Measurements from ENCODE around the gene SYT8.

The SYT8 gene

GRCh38 chr11:1817511-1817910 is 17.3 kb upstream of the SYT8 start:
- no peak for DNase-seq (ENCODE audit: low read depth, low spot score)

DNA sequence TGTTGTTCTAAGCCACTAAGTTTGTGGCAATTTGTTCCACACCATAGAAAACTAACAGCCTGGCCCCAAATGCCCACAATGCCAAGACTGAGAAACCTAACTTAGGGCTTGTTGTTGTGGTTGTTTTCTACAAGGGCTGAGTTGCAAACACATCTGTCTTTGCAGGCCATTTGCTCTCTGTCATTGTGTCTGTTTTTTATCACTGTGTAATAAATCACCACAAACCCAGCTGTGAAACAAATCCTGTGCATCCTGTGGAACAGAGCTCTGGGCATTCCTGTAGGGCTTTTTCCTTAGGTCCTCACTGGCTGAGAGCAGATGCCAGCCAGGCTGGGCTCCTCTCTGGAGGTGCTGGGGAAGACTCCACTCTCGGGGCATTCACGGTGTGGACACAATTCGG is 15.7 kb upstream of the SYT8 start:
- no peak for DNase-seq (ENCODE audit: low read depth, low spot score)

- no peak for DNase-seq (ENCODE audit: low read depth, low spot score)
Measured at GRCh38 chr11:1820463-1821325, 14.1 kb upstream of the SYT8 start.

- no peak for DNase-seq (ENCODE audit: low read depth, low spot score)
Measured at GRCh38 chr11:1821562-1821961, 13.2 kb upstream of the SYT8 start.

DNA sequence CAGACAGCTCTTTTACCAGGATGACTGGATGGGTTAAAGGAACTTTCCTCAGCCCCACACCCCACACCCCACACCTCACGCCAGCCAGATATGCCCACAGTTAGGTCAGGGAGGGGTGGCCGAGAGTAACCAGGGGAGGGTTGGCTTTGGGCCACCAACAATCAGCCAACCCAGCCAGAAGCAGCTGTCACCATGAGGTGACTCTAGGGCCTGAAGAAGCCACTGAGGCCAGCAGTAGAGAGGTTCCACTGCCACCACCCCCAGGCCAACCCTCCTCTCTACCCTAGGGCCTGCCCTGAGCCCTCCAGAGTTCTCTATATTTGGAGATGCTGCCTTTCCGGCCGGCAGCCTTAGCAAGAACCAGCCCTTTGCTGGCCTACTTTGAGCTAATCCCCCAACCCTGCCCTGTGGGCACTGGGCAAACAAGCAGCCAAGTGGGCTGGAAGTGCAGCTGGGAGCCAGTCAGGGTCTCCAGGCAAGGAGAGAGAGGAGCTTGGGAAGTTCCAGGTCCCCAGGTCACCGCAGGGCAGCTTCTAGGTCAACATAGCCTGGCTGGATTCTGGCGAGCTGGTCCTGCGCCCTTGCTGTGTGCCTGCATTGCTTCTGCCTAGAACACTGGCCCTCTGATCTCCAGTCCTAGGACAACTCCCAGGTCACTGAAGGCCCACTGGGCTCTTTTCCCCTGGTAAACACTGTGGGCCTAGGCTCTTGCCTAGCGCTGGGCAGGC is 12.0 kb upstream of the SYT8 start:
- DNase-seq (ENCODE audit: low read depth, low spot score), result no peak

- no peak for DNase-seq (ENCODE audit: low read depth, low spot score)
Measured at GRCh38 chr11:1823376-1824220, 11.2 kb upstream of the SYT8 start.

DNA sequence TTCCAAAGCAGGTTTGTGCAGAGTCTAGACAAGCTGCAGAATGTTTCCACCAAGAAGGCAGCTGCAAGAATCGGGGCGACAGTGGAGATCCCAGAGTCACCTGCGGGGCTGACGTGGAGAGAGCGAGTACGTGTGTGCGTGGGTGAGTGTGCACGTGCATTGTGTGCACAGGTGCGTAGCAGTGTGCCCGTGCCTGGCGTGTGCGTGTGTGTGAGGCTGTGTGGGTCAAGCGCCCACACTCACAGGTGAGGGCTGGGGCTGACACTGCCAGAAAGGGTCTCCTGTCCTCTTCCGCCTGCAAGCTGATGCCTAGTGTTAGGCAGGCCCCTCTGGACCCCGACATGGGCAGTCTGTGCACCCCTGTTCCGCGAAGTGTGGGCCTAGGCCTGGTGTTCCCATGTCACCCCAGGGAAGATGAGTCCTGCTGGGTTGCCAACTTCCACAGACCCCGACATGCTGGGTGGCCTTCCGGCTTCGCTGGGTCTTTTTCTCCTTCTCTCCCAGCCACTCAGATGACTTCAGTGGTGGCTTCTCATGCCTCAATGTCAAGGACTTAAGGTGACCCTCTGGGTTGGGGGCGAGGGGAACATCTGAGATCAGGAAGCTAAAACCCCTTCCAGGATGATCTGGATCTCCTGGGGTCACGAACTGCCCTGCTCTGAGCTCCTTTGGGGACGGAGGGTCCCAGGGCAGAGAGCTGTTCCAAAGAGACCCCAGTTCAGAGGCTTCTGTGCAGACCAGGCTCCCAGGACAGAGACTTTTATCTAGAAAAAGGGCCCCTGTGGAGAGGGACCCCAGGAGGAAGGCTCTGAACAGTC is 10.4 kb upstream of the SYT8 start:
- no peak for DNase-seq (ENCODE audit: low read depth, low spot score)

DNA sequence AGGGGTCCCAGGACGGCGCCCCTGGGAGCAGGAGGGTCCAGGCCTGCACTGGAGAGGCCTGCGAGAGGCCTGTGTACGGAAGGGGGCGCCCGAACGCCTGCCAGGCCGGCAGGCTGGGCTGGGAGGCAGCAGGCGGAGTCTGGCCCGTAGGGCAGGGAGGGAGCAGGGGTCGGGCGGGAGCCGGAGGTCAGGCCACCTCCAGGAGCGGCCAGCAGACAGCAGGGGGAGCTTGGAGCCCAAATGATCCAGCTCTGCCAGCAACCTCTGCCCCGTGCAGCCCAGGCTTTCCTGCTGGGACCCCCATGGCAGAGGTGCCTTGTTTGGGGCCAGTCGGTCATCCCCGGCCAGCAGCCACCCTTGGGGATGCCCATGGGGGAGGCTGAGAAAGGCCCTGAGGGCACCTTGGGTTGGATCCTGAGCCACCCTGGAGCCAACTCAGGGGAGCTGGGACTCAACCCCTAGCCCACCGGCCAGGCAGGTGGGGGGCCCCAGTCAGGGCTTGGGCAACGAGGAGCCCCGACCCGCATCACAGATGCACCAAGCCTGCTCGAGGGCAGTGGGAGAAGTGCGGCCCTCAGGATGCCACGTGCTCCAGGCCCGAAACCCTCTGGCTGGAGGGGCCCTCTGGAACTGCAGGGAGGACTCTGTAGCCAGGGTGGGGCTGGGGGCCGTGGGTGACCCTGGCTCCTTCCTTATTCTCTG is 9.6 kb upstream of the SYT8 start:
- no peak for DNase-seq (ENCODE audit: low read depth, low spot score)

- no peak for DNase-seq (ENCODE audit: low read depth, low spot score)
Measured at GRCh38 chr11:1825785-1826451, 8.9 kb upstream of the SYT8 start.

- peak; percentile 62 for DNase-seq (ENCODE audit: low read depth, low spot score)
Measured at GRCh38 chr11:1826552-1827094, 8.2 kb upstream of the SYT8 start.

- peak; percentile 50 for DNase-seq (ENCODE audit: low read depth, low spot score)
Measured at GRCh38 chr11:1827095-1827813, 7.5 kb upstream of the SYT8 start.

- no peak for DNase-seq (ENCODE audit: low read depth, low spot score)
Measured at GRCh38 chr11:1827931-1828330, 6.9 kb upstream of the SYT8 start.

- DNase-seq (ENCODE audit: low read depth, low spot score), result no peak
Measured at GRCh38 chr11:1828542-1828941, 6.2 kb upstream of the SYT8 start.

DNA sequence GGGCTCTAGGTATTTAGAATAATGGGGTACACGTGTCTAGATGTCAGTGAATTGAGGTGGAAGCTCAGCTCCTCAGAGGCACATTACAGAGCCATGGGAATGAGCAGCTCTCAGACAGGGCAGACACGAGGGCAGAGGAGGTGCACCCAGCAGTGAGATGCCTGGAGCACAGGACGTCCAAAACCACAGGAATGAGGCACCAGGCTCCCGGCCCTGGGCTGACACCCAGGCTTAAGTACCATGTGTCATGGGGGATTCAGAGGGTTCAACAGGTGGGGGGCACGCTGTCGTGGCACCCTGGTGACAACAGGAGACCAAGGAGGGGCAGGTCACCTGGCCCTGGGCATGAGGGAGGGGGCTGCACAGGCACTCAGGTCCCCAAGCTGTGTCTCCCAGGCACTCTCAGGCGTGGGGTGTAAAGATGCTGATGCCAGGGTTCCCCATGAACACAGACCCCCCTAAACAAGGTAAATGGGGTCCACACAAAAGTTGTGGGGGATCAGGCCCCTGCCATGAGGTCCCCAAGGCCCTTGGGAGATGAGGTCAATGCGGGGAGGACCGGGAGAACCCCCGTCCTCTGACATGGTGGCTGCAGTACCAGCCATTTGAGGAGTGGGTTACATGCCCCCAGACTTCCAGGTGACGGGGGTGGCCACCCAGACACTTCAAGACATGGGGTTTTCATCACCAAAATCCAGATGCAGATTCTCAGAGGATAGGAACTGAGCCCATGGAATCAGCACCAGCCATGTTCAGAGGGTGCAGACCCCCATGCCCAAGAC is 5.6 kb upstream of the SYT8 start:
- no peak for DNase-seq (ENCODE audit: low read depth, low spot score)

DNA sequence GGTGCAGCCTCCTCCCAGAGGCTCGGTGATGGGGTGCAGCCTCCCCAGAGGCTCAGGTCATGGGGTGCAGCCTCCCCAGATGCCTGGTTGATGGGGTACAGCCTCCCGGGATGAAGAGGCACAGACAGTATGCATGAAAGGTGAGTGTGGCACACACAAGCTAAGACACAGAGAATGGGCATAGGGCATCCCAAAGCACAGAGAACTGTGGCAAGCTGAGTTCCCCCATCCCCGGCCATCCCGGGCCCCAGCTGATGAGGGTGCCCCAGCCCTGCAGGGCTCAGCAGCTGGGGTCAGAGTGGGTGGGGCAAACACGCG is 4.8 kb upstream of the SYT8 start:
- no peak for DNase-seq (ENCODE audit: low read depth, low spot score)

DNA sequence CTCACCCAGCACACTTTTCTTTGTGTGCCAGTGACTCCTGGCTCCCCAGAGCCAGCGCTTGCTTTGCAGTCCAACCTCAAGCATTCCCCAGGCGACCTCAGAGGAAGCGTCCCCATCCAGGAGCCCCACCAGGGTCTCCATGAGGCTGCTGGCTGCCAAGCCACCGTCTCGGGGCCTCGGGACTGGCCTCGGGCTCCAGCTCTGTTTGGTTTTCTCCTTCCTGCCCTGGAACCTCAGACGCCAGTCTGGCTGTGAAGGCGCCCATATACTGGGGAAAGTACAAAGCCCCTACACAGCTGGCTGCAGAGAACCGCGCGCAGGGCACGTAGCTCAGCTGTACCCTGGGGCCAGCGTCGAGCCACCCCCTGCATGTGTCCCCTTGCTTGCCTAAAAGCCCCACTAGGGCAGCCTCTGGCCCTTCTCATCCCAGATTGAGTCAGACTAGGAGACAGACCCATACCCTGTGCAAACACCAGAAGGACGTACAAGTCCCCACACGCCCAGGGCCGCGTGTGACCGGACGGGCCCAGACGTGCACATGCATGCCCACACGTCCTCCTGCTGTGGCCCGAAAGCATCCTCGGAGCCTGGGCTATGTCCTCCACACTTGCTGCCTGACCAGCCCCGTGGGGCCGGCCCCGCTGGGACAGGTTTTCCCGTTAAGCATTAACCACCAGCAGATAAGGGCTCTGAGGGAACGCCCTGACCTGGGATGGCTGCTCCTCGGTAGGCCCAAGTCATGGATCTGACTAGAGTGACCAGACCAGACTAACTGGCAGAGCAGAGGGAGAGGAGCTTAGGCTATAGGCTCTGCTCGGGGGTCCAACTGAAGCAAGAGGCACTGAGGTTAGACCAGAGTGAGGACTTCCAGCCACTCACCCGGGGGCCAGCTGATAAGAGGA is 4.2 kb upstream of the SYT8 start:
- DNase-seq (ENCODE audit: low read depth, low spot score), result no peak
